HCT116 (cell line): ENCODE data around the gene LIPI. TPM values are rescaled to one million over a fixed set of nuclear protein-coding genes. Genes with fewer than 3 reads are reported as not detected.

Experiments
- ATAC-seq: fragments of 200-7000 bp; cut with Tn5 transposase; 2 replicates; pipeline ENCODE4 v1.9.1; 2020; ENCODE audit warnings: mild to moderate bottlenecking, moderate library complexity
- BruUV-seq: library from RNA; stranded (reverse); fragments of 400-500 nt; replicated peaks from 2 replicates; lab custom pipeline; 2021; lab: Mats Ljungman, UMichigan
- CTCF ChIA-PET: fragments of 300-600 bp; sonication (Branson Sonifier 250); formaldehyde crosslinking; loops from one replicate; lab custom pipeline; 2021; ENCODE audit warnings: antibody characterized with exemption; lab: Charles Lee
- POLR2A ChIA-PET: fragments of 300-600, 350-600 bp; sonication (Branson Sonifier 250); formaldehyde crosslinking; loops from one replicate; lab custom pipeline; 2021; ENCODE audit warnings: antibody characterized with exemption; lab: Charles Lee
- RAD21 ChIA-PET, 2 experiments: fragments of 300-600 bp; sonication (Branson Sonifier 250); formaldehyde crosslinking; loops; one replicate each; lab custom pipeline; 2023; ENCODE audit warnings: low total read pairs in 2 of 2; ENCODE audit not compliant: uncharacterized antibody in 2 of 2, unreplicated experiment in 2 of 2, low non-redundant PET in 1 of 2; lab: Charles Lee
- DNase-seq: peaks from one replicate; pipeline ENCODE4 v3.0.0-alpha.2; 2010; ENCODE audit warnings: low read depth, low spot score
- H2AFZ ChIP-seq: fragments of 200-600 bp; shearing (Covaris generic), sonication (generic); 2 replicates; pipeline ENCODE4 v1.6.1; 2017; ENCODE audit warnings: low read depth, mixed run types, mixed read lengths, antibody characterized with exemption, low read length; ENCODE audit not compliant: poor library complexity, severe bottlenecking
- H3K27ac ChIP-seq: 2 replicates; pipeline ENCODE4 v1.5.1; 2012; ENCODE audit warnings: low read depth, low read length
- H3K27me3 ChIP-seq: fragments of 200-600 bp; sonication (generic); 2 replicates; pipeline ENCODE4 v1.6.1; 2016; ENCODE audit warnings: mixed run types, low read length, mixed read lengths; ENCODE audit not compliant: insufficient read depth
- H3K36me3 ChIP-seq, 2 experiments: fragments of 200-500 bp in 1 of 2; fragments of 200-600 bp in 1 of 2; sonication (Bioruptor generic) in 1 of 2; sonication (generic) in 1 of 2; 2 replicates each; pipeline versions ENCODE4 v1.5.1 to v1.6.1; 2014 to 2016; ENCODE audit warnings: low read length in 2 of 2, inconsistent platforms in 1 of 2, mixed read lengths in 1 of 2, mixed run types in 1 of 2; ENCODE audit not compliant: insufficient read depth in 2 of 2, control insufficient read depth in 1 of 2
- H3K4me1 ChIP-seq, 2 experiments: fragments of 200-600 bp in 1 of 2; sonication (generic) in 1 of 2; 2 replicates each; pipeline versions ENCODE4 v1.5.1 to v1.6.1; 2012 to 2017; ENCODE audit warnings: low read length in 2 of 2, inconsistent platforms in 1 of 2, mild to moderate bottlenecking in 1 of 2, mixed read lengths in 1 of 2, mixed run types in 1 of 2, moderate library complexity in 1 of 2; ENCODE audit not compliant: insufficient read depth in 2 of 2, control insufficient read depth in 1 of 2
- H3K4me2 ChIP-seq: fragments of 200-600 bp; sonication (generic); 2 replicates; pipeline ENCODE4 v1.6.1; 2017; ENCODE audit warnings: mixed run types, low read length, mixed read lengths
- H3K4me3 ChIP-seq, 2 experiments: fragments of 200-600 bp in 1 of 2; sonication (generic) in 1 of 2; replicated peaks in 1 of 2; 2 replicates each; pipeline ENCODE4 v1.5.1; 2011 to 2016; ENCODE audit warnings: low read length in 2 of 2, control low read depth in 1 of 2, low read depth in 1 of 2, mild to moderate bottlenecking in 1 of 2, mixed read lengths in 1 of 2, mixed run types in 1 of 2
- H3K79me2 ChIP-seq: fragments of 200-600 bp; sonication (generic); 2 replicates; pipeline ENCODE4 v1.6.1; 2017; ENCODE audit warnings: mild to moderate bottlenecking, mixed run types, low read length, moderate library complexity, mixed read lengths; ENCODE audit not compliant: insufficient read depth
- H3K9ac ChIP-seq: fragments of 200-600 bp; sonication (generic); 2 replicates; pipeline ENCODE4 v1.6.1; 2016; ENCODE audit warnings: low read length, mixed read lengths
- H3K9me2 ChIP-seq: fragments of 200-600 bp; sonication (generic), shearing (Covaris generic); 2 replicates; pipeline ENCODE4 v1.6.1; 2017; ENCODE audit warnings: mixed run types, mild to moderate bottlenecking, moderate library complexity; ENCODE audit not compliant: insufficient read depth
- H3K9me3 ChIP-seq, 2 experiments: fragments of 200-500 bp in 1 of 2; fragments of 200-600 bp in 1 of 2; sonication (Bioruptor generic) in 1 of 2; sonication (generic) in 1 of 2; 2 replicates each; pipeline ENCODE4 v1.6.1; 2014 to 2017; ENCODE audit warnings: low read length in 2 of 2, mixed read lengths in 2 of 2, inconsistent platforms in 1 of 2, low read depth in 1 of 2, mild to moderate bottlenecking in 1 of 2, mixed run types in 1 of 2, moderate library complexity in 1 of 2; ENCODE audit not compliant: control insufficient read depth in 1 of 2, insufficient read depth in 1 of 2
- H4K20me1 ChIP-seq: fragments of 200-600 bp; sonication (generic), shearing (Covaris generic); 2 replicates; pipeline ENCODE4 v1.6.1; 2017; ENCODE audit warnings: mixed run types, mild to moderate bottlenecking, moderate library complexity; ENCODE audit not compliant: insufficient read depth
- CBX3 ChIP-seq: IDR thresholded peaks from 2 replicates; pipeline ENCODE4 v1.6.1; 2012; ENCODE audit warnings: low read depth
- EGR1 ChIP-seq: IDR thresholded peaks from 2 replicates; pipeline ENCODE4 v1.6.1; 2012; ENCODE audit warnings: low read depth
- ELF1 ChIP-seq: IDR thresholded peaks from 2 replicates; pipeline ENCODE4 v1.6.1; 2012; ENCODE audit warnings: low read depth, borderline replicate concordance
- EZH2phosphoT487 ChIP-seq: fragments of 200-600 bp; IDR thresholded peaks from 2 replicates; pipeline ENCODE4 v1.6.1; 2018; ENCODE audit warnings: antibody characterized with exemption, borderline replicate concordance
- FOSL1 ChIP-seq: IDR thresholded peaks from 2 replicates; pipeline ENCODE4 v1.6.1; 2012; ENCODE audit warnings: low read depth
- JUND ChIP-seq: IDR thresholded peaks from 2 replicates; pipeline ENCODE4 v1.6.1; 2012
- POLR2A ChIP-seq: IDR thresholded peaks from 2 replicates; pipeline ENCODE4 v1.7.0; 2011; ENCODE audit warnings: borderline replicate concordance; ENCODE audit not compliant: insufficient read depth, insufficient read length; ENCODE audit errors: extremely low read depth
- POLR2AphosphoS5 ChIP-seq: IDR thresholded peaks from 2 replicates; pipeline ENCODE4 v1.6.1; 2011; ENCODE audit warnings: mild to moderate bottlenecking, low read depth, low read length, moderate library complexity
- RAD21 ChIP-seq: IDR thresholded peaks from 2 replicates; pipeline ENCODE4 v1.6.1; 2012; ENCODE audit warnings: low read depth, mild to moderate bottlenecking
- SIN3A ChIP-seq: IDR thresholded peaks from 2 replicates; pipeline ENCODE4 v1.6.1; 2012; ENCODE audit warnings: low read depth
- SRF ChIP-seq: IDR thresholded peaks from 2 replicates; pipeline ENCODE4 v1.6.1; 2012; ENCODE audit warnings: low read depth
- TCF7L2 ChIP-seq: IDR thresholded peaks from 2 replicates; pipeline ENCODE4 v1.7.0; 2011; ENCODE audit warnings: borderline replicate concordance, inconsistent platforms; ENCODE audit not compliant: insufficient read depth, insufficient read length; ENCODE audit errors: extremely low read depth
- YY1 ChIP-seq: IDR thresholded peaks from 2 replicates; pipeline ENCODE4 v1.6.1; 2011; ENCODE audit warnings: low read length, low read depth, moderate library complexity, mild to moderate bottlenecking; ENCODE audit not compliant: insufficient replicate concordance; ENCODE audit errors: extremely low read depth
- ZNF274 ChIP-seq: fragments of 200-500 bp; sonication (Bioruptor generic); IDR thresholded peaks from 2 replicates; pipeline ENCODE4 v1.6.1; 2014; ENCODE audit warnings: mild to moderate bottlenecking, low read depth, low read length, inconsistent platforms
- intact Hi-C: fragments of 100-400 bp; cut with micrococcal nuclease; formaldehyde crosslinking; loops from 2 replicates; pipeline ENCODE4 v1.10.0; 2022
- total RNA-seq: library from RNA; stranded (reverse); gene quantifications from one replicate; pipeline ENCODE4 v1.2.1, GENCODE V29; 2021; ENCODE audit not compliant: unreplicated experiment
- TF ChIP-seq, protein P1 (sequence below): IDR thresholded peaks from 2 replicates; pipeline ENCODE4 v1.6.1; 2012
- TF ChIP-seq, protein P2 (sequence below): IDR thresholded peaks from 2 replicates; pipeline ENCODE4 v1.6.1; 2012; ENCODE audit warnings: low read depth

LIPI gene
- total RNA-seq, 1 experiment from 2014 or later: not detected

DNA sequence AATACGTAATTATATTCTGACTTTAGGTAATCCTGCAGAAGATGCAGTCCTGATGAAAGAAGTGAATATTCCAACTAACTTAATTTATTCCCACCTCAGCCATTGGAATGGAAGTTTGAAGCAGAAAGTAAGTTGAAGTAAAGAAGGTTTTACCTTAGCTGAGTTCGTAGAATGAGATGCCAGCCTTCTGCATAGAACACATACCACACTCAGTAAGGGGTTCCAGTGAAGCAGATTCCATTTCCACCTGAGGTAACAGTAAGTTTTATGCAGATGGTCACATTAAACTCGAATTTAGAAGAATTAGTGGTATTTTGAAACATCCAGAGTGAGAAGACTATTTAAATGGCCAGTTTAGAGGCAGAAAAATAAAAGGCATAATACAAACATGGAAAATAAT is 25.4 kb upstream of the LIPI start:
- Histone ChIP-seq H3K27me3 (no peaks in the 10 kb centered on the region), H3K27ac (no peak overlapping the region), H4K20me1 (no peaks in the 10 kb centered on the region), H3K4me2 (no peak overlapping the region), H3K79me2 (no peaks in the 10 kb centered on the region), H3K4me1 (no peaks in the 10 kb centered on the region), H3K4me3 (no peak overlapping the region), H3K36me3 (no peaks in the 10 kb centered on the region), H3K9me3 (peaks cover 0 to 6% of the 10 kb centered on the region in 2 experiments; a peak in 1 of 4 replicates), H2AFZ (no peak overlapping the region), H3K9me2 (no peaks in the 10 kb centered on the region), H3K9ac (no peak overlapping the region)
- ChIA-PET CTCF (no interaction called here), RAD21 (no interaction called here), POLR2A (no interaction called here)
- TF ChIP-seq, protein P1, sequence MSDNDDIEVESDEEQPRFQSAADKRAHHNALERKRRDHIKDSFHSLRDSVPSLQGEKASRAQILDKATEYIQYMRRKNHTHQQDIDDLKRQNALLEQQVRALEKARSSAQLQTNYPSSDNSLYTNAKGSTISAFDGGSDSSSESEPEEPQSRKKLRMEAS: no peak
- no peak for TF ChIP-seq ZNF274
- TF ChIP-seq TCF7L2: no peak
- TF ChIP-seq CBX3: no peak
- no peak for TF ChIP-seq FOSL1
- no peak for TF ChIP-seq JUND
- no peak for TF ChIP-seq EZH2phosphoT487
- no peak for TF ChIP-seq ELF1
- no peak for TF ChIP-seq EGR1
- TF ChIP-seq POLR2AphosphoS5: no peak
- no peak for TF ChIP-seq POLR2A
- TF ChIP-seq RAD21: no peak
- TF ChIP-seq SIN3A: no peak
- no peak for TF ChIP-seq YY1
- TF ChIP-seq, protein P2, sequence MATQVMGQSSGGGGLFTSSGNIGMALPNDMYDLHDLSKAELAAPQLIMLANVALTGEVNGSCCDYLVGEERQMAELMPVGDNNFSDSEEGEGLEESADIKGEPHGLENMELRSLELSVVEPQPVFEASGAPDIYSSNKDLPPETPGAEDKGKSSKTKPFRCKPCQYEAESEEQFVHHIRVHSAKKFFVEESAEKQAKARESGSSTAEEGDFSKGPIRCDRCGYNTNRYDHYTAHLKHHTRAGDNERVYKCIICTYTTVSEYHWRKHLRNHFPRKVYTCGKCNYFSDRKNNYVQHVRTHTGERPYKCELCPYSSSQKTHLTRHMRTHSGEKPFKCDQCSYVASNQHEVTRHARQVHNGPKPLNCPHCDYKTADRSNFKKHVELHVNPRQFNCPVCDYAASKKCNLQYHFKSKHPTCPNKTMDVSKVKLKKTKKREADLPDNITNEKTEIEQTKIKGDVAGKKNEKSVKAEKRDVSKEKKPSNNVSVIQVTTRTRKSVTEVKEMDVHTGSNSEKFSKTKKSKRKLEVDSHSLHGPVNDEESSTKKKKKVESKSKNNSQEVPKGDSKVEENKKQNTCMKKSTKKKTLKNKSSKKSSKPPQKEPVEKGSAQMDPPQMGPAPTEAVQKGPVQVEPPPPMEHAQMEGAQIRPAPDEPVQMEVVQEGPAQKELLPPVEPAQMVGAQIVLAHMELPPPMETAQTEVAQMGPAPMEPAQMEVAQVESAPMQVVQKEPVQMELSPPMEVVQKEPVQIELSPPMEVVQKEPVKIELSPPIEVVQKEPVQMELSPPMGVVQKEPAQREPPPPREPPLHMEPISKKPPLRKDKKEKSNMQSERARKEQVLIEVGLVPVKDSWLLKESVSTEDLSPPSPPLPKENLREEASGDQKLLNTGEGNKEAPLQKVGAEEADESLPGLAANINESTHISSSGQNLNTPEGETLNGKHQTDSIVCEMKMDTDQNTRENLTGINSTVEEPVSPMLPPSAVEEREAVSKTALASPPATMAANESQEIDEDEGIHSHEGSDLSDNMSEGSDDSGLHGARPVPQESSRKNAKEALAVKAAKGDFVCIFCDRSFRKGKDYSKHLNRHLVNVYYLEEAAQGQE: no peak
- TF ChIP-seq SRF: no peak
- DNase-seq: no peak
- BruUV-seq: no TSS peak
- ATAC-seq: no peak
- intact Hi-C loops: no loop called here
